Activated CD4-positive, alpha-beta T cell treated with anti-CD3 and anti-CD28 coated beads, Interleukin-2, amount 10 ng/mL, durations not matched to agents 24 days and 14 days (primary cell): ENCODE results near the gene HYI. TPM values are rescaled to one million over a fixed set of nuclear protein-coding genes. Genes with fewer than 3 reads are reported as not detected.

Source experiments
- DNase-seq: peaks from one replicate; pipeline ENCODE4 v3.0.0; 2022
- H3K27ac Mint-ChIP-seq: one replicate; pipeline ENCODE4 v1.8.0; 2022; ENCODE audit warnings: mild to moderate bottlenecking, mixed read lengths
- H3K27me3 Mint-ChIP-seq: one replicate; pipeline ENCODE4 v1.8.0; 2022; ENCODE audit warnings: mixed read lengths
- H3K36me3 Mint-ChIP-seq: one replicate; pipeline ENCODE4 v1.8.0; 2022; ENCODE audit warnings: low read depth, mild to moderate bottlenecking, mixed read lengths
- H3K4me1 Mint-ChIP-seq: one replicate; pipeline ENCODE4 v1.8.0; 2021; ENCODE audit warnings: mixed read lengths
- H3K4me3 Mint-ChIP-seq: one replicate; pipeline ENCODE4 v1.8.0; 2022; ENCODE audit warnings: mild to moderate bottlenecking, moderate library complexity, mixed read lengths
- H3K9me3 Mint-ChIP-seq: one replicate; pipeline ENCODE4 v1.8.0; 2021; ENCODE audit warnings: mixed read lengths
- intact Hi-C: fragments of 100-400 bp; cut with micrococcal nuclease; formaldehyde crosslinking; loops from one replicate; pipeline ENCODE4 v1.15.1; 2023
- total RNA-seq: library from RNA; stranded (reverse); gene quantifications from 2 replicates; pipeline ENCODE4 v1.2.3, GENCODE V29; 2022

The HYI gene
- total RNA-seq, 1 donor from 2014 or later: 14.8 TPM

GRCh38 chr1:43436371-43436770 lies 17.4 kb downstream of the HYI start:
- Mint-ChIP-seq H3K27me3 (no peaks in the 10 kb centered on the region), H3K36me3 (peaks cover 45% of the 10 kb centered on the region), H3K9me3 (no peaks in the 10 kb centered on the region), H3K4me3 (no peak overlapping the region), H3K4me1 (peaks cover 7% of the 10 kb centered on the region), H3K27ac (no peak overlapping the region)
- intact Hi-C loops: no loop called here
- DNase-seq: no peak

DNA sequence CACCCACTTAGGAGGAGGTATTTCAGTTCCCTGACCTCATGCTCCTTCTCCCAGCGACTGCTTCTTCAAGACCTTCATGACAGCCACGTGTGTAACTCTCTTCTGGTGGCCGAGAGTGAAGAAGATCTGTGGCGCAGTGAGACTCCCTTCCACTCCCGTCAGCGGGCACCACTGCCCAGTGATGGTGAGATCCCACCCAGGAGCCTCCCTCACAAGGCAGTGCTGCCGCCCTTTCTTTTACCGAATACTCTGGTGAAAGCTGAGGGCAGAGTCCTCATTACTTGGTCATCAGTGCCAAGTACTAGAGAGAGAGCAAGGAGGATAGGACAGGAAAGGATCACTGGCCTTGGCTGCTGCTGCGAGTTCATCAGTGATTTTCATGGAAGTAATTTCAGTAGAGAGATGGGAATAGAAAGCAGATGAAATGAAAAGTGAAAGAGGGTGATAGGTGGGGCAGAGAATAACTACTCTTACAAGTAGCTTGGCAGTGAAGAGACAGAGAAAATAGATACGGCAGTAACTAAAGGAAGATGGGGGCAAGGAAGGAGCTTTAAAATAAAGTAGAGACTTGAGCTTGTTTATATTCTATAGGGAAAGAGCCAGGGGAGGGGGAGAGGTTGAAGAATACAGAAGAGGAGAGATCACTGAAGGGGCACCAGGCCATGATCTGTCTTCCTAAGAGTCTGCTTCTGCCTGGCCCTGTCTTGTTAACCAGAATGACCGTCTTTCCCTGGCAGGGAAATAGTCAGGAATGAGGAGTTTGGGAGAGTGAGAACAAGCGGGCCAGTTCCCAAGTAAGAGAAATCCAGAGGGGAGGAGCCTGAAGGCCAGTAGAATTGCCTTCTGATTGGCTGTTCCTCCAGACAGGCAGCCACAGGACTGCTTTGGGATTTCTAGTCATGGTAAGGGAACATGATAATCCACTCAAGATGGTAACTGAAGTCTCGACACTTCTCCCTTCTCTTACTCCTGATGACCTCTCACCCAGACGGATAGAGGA lies 18.3 kb downstream of the HYI start:
- Mint-ChIP-seq H3K9me3 (no peaks in the 10 kb centered on the region), H3K4me3 (no peak overlapping the region), H3K36me3 (peaks cover 51% of the 10 kb centered on the region), H3K4me1 (peaks cover 7% of the 10 kb centered on the region), H3K27ac (no peak overlapping the region), H3K27me3 (no peaks in the 10 kb centered on the region)
- DNase-seq: no peak
- intact Hi-C loops: no loop called here

- Mint-ChIP-seq H3K4me1 (peaks cover 7% of the 10 kb centered on the region), H3K27me3 (no peaks in the 10 kb centered on the region), H3K4me3 (no peak overlapping the region), H3K9me3 (no peaks in the 10 kb centered on the region), H3K36me3 (peaks cover 56% of the 10 kb centered on the region), H3K27ac (no peak overlapping the region)
- intact Hi-C loops: no loop called here
- no peak for DNase-seq
Measured at GRCh38 chr1:43434256-43434655, 19.5 kb downstream of the HYI start.

- H3K4me3 Mint-ChIP-seq: no peak overlapping the region
- intact Hi-C loops: no loop called here
- no peaks in the 10 kb centered on the region for H3K9me3 Mint-ChIP-seq
- H3K36me3 Mint-ChIP-seq: peaks cover 55% of the 10 kb centered on the region
- H3K4me1 Mint-ChIP-seq: peaks cover 7% of the 10 kb centered on the region
- no peaks in the 10 kb centered on the region for H3K27me3 Mint-ChIP-seq
- no peak for DNase-seq
- H3K27ac Mint-ChIP-seq: no peak overlapping the region
Measured at GRCh38 chr1:43432907-43433306, 20.8 kb downstream of the HYI start.

DNA sequence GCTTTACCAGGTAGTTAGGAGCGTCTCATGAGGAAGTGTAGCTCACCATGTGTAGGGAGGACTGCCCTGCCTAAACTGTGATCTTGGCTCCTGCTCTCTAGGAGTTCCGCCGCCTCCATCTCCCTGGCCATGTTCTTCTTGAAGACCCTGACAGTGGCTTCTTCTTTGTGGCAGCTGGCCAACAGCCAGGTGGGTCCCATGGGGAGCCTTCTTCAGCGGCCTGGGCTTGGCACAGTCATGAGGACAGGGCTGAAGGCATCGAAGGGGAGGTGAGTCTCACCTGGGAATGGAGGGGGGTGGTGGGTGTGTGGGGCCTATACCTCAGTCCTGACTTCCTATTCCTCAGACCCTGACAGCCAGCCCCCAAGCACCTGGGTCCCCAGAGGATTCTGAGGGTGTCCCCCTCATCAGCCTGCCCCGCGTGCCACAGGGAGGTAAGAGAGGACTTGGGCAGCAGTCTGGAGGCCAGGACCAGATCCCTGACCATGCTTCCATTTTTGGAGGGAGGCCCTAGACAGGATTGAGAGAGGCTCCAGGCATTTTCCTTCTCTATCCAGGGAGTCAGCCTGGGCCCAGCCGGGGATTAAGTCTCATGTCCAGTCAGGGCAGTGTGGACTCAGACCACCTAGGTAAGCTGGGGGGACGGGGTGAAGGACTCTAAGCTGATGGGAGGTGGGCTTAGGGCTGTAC lies 21.4 kb downstream of the HYI start:
- no peak overlapping the region for H3K4me3 Mint-ChIP-seq
- H3K27me3 Mint-ChIP-seq: no peaks in the 10 kb centered on the region
- peaks cover 57% of the 10 kb centered on the region for H3K36me3 Mint-ChIP-seq
- peaks cover 7% of the 10 kb centered on the region for H3K4me1 Mint-ChIP-seq
- intact Hi-C loops: no loop called here
- H3K9me3 Mint-ChIP-seq: no peaks in the 10 kb centered on the region
- H3K27ac Mint-ChIP-seq: no peak overlapping the region
- no peak for DNase-seq

DNA sequence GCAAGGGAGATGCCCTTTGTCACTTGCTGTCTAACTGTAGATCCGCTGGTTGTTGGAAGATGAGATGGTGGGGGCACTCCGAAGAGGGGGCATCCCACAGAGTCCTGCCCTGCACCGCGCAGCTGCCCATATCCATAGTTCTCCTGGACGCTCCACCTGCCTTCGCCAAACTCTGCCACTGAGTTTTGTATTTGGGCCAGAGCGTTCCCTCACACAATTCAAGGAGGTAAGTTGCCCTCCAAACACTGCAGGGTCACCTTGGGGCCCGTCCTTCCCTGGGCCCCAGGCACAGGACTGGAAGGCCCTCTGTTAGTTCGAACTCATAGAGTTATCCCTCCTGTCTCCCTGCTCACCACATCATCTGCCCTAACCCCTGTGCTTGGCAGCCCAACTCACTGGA lies 22.1 kb downstream of the HYI start:
- intact Hi-C loops: no loop called here
- peaks cover 63% of the 10 kb centered on the region for H3K36me3 Mint-ChIP-seq
- no peaks in the 10 kb centered on the region for H3K9me3 Mint-ChIP-seq
- H3K27me3 Mint-ChIP-seq: no peaks in the 10 kb centered on the region
- H3K4me3 Mint-ChIP-seq: no peak overlapping the region
- H3K4me1 Mint-ChIP-seq: peaks cover 7% of the 10 kb centered on the region
- H3K27ac Mint-ChIP-seq: no peak overlapping the region
- no peak for DNase-seq

DNA sequence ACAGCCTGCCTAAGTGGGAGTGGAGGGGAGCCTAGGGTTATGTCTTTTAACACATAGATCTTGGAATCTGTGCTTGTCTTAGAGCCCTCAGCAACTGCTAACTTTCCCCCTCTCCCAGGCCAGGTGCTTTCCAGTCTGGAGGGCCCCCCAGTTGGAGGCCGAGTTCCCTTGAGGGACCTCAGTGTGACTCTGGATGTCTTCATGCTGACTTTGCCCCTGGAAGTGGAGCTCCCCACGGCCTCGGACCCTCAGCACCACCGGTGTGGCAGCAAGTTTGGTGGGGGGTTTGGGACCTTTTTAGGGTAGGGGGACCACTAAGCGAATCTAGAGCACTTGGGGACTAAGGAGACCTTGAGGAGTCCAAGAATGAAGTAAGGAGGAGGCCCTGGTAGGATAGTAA lies 22.9 kb downstream of the HYI start:
- no peaks in the 10 kb centered on the region for H3K9me3 Mint-ChIP-seq
- no peak overlapping the region for H3K27ac Mint-ChIP-seq
- H3K4me1 Mint-ChIP-seq: peaks cover 7% of the 10 kb centered on the region
- no peaks in the 10 kb centered on the region for H3K27me3 Mint-ChIP-seq
- H3K36me3 Mint-ChIP-seq: peaks cover 63% of the 10 kb centered on the region
- H3K4me3 Mint-ChIP-seq: no peak overlapping the region
- DNase-seq: no peak
- intact Hi-C loops: no loop called here

DNA sequence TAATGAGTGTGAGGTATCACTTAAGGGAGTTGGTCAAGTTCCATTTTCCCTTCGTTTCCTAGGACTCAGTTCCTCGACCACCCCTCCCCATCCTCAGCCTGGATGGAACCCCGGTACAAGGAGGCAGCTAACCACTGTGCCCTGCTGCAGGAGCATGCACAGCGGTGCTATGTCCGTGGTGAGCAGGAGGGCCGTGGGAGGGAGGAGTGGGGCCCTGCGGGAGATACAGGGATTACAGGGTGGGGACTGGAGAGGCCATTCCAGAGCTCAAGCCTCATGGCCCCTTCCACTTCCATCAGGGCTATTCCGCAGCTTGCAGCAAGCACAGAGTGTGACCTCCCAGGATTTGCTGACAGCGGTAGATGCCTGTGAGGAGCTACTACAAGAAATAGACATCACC lies 25.8 kb downstream of the HYI start:
- intact Hi-C loops: no loop called here
- H3K36me3 Mint-ChIP-seq: peaks cover 63% of the 10 kb centered on the region

DNA sequence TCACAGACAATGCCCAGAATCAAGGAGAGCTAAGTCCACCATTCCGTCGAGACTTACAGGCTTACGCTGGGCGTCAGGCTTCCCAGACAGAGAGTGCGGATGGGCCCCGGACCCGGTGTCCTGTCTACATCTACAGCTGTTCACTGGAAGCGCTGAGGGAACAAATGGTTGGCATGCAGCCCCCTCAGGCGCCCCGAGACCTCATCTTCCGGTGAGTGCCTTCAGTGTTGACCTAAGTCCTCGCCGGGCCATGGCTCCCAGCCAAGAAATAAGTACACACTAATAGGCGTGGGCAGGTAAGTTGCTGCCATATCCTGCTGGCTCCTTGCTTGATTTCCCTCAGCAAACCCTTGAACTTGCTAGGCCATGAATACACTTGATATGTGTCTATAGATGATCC lies 26.2 kb downstream of the HYI start:
- peaks cover 64% of the 10 kb centered on the region for H3K36me3 Mint-ChIP-seq

More for the DNA sequence above, 25.8 kb downstream of the HYI start:
- Mint-ChIP-seq H3K27ac (no peak overlapping the region), H3K4me3 (no peak overlapping the region), H3K27me3 (no peaks in the 10 kb centered on the region), H3K9me3 (no peaks in the 10 kb centered on the region), H3K4me1 (peaks cover 7% of the 10 kb centered on the region)
- DNase-seq: no peak

DNA sequence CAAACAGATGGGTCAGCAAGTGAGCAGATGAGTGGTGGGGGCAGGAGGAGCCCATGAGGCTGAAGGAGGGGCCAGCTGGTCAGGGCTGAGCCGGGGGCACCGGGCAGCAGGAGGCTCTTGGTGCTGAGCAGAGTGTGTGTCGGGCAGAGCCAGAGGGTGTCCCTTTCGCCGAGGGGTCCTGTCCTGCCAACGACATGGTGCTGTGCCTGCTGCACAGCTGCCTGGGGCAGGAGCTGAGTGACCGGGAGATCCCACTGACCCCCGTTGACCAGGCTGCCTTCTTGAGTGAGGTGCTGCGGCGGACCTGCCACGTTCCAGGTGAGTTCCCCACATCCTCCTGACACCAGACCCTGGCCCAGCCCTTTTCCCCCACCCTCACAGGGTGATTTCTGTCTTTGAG lies 27.5 kb downstream of the HYI start:
- intact Hi-C loops: no loop called here
- DNase-seq: no peak
- Mint-ChIP-seq H3K27ac (no peak overlapping the region), H3K27me3 (no peaks in the 10 kb centered on the region), H3K4me1 (peaks cover 7% of the 10 kb centered on the region), H3K9me3 (no peaks in the 10 kb centered on the region), H3K36me3 (peaks cover 56% of the 10 kb centered on the region), H3K4me3 (no peak overlapping the region)

More for the DNA sequence above, 26.2 kb downstream of the HYI start:
- intact Hi-C loops: no loop called here
- peaks cover 7% of the 10 kb centered on the region for H3K4me1 Mint-ChIP-seq
- DNase-seq: no peak
- H3K27ac Mint-ChIP-seq: no peak overlapping the region
- H3K4me3 Mint-ChIP-seq: no peak overlapping the region
- no peaks in the 10 kb centered on the region for H3K9me3 Mint-ChIP-seq
- no peaks in the 10 kb centered on the region for H3K27me3 Mint-ChIP-seq

DNA sequence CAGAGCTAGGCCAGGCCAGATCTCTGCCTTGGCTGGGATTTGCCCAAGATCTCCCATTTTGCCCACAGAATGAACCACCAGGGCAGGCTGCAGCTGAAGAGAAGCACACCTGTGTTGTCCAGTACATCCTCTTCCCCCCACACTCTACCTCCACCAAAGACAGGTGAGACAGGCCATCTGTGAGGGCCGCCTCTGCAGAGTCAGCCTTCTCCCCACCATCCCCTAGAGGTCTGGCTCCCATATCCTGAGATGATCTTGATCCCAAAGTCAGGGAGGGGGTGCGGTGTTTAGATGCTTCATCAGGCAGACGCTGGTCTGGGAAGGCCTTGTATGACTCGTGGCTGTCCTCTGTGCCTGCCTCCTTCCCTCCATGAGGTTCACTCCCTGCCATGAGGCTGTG lies 28.7 kb downstream of the HYI start:
- Mint-ChIP-seq H3K27ac (no peak overlapping the region), H3K36me3 (peaks cover 53% of the 10 kb centered on the region), H3K4me1 (peaks cover 7% of the 10 kb centered on the region), H3K27me3 (no peaks in the 10 kb centered on the region), H3K9me3 (no peaks in the 10 kb centered on the region), H3K4me3 (no peak overlapping the region)
- intact Hi-C loops: no loop called here
- no peak for DNase-seq

DNA sequence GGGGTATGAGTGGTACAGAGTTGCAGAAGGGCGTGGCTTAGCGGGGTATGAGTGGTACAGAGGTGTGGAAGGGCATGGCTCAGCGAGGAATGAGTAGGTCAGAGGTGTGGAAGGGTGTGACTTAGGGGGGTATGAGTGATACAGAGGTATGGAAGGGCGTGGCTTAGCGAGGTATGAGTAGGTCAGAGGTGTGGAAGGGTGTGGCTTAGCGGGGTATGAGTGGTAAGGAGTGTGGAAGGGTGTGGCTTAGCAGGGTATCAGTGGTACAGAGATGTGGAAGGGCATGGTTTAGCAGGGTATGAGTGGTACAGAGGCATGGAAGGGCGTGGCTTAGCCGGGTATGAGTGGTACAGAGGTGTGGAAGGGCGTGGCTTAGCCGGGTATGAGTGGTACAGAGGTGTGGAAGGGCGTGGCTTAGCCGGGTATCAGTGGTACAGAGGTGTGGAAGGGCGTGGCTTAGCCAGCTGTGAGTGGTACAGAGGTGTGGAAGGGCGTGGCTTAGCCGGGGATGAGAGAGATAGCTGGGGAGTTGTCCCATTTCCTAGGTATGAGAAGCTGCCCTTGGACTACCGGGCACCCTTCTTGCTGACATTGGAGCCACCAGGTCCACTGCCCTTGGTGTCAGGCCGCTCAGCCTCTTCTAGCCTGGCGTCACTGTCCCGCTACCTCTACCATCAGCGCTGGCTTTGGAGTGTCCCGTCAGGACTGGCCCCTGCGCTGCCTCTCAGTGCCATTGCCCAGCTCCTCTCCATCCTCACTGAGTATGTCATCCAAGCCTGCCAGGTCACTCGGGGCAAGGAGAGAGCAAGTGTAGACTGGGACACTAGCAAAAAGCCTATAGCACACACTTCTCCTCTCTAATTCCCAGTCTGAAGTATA lies 29.8 kb downstream of the HYI start:
- DNase-seq: no peak
- Mint-ChIP-seq H3K27ac (no peak overlapping the region), H3K4me1 (peaks cover 7% of the 10 kb centered on the region), H3K36me3 (peaks cover 49% of the 10 kb centered on the region), H3K4me3 (no peak overlapping the region), H3K27me3 (no peaks in the 10 kb centered on the region), H3K9me3 (no peaks in the 10 kb centered on the region)
- intact Hi-C loops: no loop called here

DNA sequence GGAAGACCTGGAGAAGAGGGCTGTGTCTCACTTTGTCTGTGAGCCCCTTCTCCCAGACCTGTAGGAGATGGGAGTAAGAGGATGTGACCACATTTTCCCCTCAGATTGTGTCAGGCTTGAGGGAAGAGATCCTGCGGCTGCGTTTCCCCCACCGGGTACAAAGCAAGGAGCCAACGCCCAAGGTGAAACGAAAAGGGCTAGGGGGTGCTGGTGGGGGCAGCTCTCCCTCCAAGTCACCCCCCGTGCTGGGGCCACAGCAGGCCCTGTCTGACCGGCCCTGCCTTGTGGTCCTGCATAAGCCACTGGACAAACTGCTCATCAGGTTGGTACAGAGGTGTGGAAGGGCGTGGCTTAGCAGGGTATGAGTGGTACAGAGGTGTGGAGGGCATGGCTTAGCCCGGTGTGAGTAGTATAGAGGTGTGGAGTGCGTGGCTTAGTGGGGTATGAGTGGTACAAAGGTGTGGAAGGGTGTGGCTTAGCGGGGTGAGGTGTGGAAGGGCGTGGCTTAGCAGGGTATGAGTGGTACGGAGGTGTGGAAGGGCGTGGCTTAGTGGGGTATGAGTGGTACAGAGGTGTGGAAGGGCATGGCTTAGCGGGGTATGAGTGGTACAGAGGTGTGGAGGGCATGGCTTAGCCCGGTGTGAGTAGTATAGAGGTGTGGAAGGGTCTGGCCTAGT lies 30.6 kb downstream of the HYI start:
- H3K4me1 Mint-ChIP-seq: peaks cover 7% of the 10 kb centered on the region
- intact Hi-C loops: no loop called here
- no peak overlapping the region for H3K4me3 Mint-ChIP-seq
- H3K27ac Mint-ChIP-seq: no peak overlapping the region
- DNase-seq: no peak
- peaks cover 49% of the 10 kb centered on the region for H3K36me3 Mint-ChIP-seq
- no peaks in the 10 kb centered on the region for H3K9me3 Mint-ChIP-seq
- no peaks in the 10 kb centered on the region for H3K27me3 Mint-ChIP-seq
